NCI-H128 (cell line): Measurements from ENCODE around the gene MMP24OS.
"Not testable (repeated sequence)": the region's sequence is repeated elsewhere in the genome, so short reads cannot be mapped to it uniquely, and the experiment has no call there.

Experiments used
- DNase-seq: peaks from one replicate; lab custom pipeline; 2025; ENCODE audit not compliant: unreplicated experiment; lab: John Stamatoyannopoulos, UW

Gene MMP24OS

GRCh38 chr20:35276408-35276807, 1.5 kb downstream of the MMP24OS start:
- DNase-seq, result no peak

DNA sequence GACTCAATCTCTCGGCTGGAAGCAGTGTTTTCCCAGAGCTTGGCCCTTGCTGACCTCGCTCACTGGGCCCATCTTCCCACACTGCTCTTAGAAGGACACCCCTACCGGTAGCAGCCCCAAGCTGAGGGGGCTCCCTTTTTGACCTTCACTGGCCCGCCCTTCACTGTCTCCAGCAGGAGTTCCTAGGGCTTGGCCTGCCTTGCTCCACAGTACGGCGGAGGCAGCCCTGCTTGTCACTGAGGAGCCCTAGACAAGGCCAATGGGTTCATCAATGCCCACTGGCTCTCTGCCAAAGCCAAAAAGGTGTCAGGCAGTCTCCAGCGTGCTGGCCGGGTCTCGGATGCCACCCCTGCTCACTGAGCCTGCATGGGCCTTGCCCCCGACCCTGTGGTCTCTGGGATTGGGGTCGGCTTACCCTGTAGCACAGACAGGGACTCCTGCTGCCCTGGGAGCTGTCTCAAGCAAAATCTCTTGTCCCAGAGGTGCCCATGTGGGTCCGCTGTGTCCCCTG, 2.1 kb downstream of the MMP24OS start:
- no peak for DNase-seq

- no peak for DNase-seq
Observed at GRCh38 chr20:35274172-35275092, 3.5 kb downstream of the MMP24OS start.

DNA sequence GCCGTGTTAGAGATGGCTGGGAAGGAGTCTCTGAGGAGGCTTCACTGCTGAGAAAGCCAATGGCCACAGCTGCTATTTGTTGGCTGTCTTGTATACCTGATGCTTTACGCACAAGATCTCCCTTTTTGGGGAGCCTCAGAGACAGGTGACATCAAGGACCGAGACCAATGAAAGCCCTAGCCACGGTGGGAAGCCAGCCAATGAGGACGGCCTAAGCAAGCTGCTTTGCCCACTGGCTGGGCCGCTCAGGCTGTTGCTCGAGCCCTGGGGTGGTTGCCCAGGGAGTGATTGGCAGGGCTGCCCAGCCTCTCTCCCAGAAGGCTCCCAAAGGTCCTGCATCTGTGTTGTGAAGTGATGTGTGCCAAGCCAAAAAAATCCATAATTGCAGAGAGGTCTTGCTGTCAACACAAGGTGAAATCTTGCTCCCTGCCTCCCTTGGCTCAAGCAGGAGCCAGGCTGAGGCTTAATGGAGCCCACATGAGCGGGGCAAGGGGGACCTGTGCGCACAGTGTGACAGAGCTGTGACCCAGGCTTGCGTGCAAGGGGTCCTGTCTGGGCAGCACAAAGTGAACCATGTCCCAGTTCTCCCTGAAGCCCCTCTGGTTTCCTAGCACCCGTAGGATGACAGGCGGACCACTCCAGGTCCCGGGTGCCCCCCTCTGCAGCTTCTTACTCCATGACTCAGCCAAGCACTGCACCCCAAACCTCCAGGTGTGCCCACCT, 4.3 kb downstream of the MMP24OS start:
- no peak for DNase-seq

- DNase-seq, result no peak
Observed at GRCh38 chr20:35271904-35272303, 6.0 kb downstream of the MMP24OS start.

DNA sequence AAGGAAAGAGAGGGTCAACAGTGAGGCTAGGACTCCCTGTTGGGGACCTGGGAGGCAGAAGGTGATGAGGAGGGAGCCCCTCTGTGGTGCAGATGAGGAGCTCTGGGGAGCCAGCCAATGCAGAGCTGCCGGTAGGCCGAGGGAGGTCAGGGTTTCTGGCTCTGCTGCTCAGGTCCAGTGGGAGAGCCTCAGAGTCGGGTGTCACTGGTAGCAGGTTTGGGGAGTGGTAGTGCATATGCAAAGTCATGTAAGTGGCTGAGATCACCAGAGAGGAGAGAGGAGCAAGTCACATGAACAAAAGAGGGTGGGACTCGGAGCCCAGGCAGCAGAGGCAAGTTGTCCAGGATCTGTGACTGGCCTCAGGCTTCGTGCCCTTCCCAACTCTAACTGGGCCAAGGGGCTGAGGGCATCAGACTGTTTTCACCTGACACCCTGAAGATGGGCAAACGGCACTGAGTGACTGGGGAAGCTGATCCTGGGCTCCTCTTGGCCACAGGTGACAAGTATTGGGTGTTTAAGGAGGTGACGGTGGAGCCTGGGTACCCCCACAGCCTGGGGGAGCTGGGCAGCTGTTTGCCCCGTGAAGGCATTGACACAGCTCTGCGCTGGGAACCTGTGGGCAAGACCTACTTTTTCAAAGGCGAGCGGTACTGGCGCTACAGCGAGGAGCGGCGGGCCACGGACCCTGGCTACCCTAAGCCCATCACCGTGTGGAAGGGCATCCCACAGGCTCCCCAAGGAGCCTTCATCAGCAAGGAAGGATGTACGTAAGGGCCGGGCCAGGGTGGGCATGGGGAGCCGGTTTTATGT, 6.6 kb downstream of the MMP24OS start:
- DNase-seq, result no peak

DNA sequence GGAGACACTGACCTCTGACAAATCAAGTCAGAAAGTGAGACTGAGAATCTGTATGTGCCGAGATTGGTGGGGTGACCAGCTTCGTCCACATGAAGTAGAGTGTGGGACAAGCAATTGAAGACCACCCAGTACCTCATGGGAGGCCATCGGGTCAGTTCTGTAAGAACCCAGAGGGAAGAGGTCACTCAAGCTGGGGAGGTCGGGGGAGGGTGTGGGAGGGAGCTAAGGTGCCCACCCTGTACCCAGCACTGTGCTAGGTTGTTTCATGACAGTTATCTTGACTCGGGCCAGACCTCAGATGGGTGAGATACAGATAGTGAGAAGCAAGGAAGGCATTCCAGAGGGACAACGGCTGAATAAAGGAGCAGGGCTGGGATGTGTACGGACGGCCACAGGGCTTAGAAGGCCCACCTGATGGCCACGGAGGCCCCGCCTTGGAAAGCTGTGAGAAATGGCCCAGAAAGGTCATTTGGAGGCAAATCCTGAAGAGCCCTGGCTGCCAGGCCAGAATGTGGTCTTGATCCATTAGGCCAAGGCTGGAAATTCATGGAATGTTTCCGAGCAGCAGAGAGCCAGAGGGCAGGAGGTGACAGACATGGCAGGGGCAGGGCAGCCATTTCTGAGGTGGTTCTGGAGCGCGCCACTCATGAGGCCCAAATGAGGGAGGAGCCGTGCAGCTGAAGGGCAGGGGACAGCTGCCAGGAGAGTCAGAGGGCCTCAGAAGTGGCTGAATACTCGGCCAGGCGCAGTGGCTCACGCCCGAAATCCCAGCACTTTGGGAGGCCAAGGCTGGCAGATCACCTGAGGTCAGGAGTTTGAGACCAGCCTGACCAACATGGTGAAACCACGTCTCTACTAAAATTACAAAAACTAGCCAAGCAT, 7.7 kb downstream of the MMP24OS start:
- DNase-seq, result no peak

- no peak for DNase-seq
Observed at GRCh38 chr20:35269055-35269781, 8.7 kb downstream of the MMP24OS start.

DNA sequence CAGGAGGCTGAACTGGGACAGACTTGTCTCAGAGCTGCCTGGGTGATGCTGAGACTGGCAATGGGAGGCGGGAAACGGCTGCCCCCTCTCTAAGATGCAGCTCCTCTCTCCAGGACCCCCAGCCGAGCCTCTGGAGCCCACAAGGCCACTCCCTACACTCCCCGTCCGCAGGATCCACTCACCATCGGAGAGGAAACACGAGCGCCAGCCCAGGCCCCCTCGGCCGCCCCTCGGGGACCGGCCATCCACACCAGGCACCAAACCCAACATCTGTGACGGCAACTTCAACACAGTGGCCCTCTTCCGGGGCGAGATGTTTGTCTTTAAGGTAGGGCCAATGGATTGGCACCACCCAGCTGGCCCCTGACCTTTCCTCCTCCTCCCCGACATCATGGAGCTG, 10.8 kb downstream of the MMP24OS start:
- DNase-seq, result no peak

DNA sequence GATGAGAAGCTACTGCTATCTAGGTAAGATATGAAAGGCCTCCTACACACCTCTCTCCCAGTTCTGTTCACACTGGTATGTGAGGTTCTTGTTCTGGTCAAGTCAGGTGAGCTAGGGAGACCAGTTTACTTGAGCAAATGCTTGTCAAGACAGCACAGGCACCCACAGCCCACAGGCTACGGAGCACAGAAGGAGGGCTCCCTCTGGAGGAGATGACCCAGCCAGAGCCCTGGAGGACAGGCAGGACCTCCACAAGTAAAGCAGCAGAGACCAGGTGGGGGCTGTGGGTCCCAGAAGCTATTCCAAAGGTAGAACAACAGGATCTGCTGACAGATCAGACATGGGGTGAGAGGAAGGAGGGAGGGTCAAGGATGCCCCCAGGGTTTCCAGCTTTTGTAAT, 13.2 kb downstream of the MMP24OS start:
- no peak for DNase-seq

DNA sequence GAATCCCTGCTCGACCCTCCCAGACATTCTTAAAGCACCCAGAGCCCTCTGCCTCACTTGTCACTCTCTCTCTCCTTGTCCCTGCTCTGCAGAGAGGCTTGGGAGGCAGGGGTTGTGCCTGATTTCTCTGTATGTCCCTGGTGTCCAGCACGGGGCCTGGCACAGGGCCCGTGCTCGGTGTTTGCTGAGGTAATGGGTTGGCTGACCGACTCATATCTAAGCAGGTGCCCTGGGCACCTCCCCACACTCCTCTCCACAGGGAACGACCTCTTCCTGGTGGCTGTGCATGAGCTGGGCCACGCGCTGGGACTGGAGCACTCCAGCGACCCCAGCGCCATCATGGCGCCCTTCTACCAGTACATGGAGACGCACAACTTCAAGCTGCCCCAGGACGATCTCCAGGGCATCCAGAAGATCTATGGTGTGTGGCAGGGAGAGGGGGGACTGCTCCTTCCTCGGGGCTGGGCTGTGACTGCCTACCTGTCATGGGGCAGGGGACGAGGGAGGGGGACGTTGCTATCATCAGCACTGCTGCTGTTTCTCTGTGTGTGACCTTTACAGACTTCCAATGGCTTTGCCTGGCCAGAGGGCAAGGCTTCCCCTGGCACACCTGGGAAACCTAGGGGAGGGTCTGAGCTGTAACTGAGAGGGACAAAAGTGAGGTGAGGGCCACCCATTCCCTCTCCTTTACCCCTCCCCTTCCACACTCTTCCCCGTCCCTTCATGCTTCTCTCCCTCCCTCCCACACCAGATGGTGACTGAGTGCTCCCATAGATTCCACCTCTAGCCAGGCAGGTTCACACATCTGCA, 14.2 kb downstream of the MMP24OS start:
- no peak for DNase-seq

DNA sequence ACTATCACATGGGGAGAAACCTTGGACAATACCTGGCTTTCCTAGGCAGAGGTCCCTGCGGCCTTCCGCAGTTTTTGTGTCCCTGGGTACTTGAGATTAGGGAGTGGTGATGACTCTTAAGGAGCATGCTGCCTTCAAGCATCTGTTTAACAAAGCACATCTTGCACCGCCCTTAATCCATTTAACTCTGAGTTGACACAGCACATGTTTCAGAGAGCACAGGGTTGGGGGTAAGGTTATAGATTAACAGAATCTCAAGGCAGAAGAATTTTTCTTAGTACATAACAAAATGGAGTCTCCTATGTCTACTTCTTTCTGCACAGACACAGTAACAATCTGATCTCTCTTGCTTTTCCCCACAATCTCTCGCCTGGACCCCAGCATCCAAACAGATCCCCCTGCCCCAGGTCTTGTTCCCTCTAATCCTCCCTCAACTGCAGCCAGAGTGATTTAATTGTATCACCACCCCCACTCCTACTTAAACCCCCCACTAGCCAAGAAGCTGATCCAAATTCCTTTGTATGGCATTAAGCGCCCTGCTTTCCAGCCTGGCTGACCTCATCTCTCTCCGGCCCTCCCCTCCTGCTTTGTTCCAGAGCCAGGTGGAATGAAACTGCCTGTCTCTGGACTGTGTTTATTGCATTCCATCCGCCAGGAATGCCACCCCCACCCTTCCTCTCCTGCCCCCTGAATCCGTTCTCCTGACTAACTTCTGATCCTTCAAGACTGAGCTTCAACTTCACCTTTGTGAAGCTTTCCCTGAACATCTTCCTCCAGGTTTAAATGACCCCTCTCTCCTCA, 15.0 kb downstream of the MMP24OS start:
- not testable (repeated sequence) for DNase-seq

DNA sequence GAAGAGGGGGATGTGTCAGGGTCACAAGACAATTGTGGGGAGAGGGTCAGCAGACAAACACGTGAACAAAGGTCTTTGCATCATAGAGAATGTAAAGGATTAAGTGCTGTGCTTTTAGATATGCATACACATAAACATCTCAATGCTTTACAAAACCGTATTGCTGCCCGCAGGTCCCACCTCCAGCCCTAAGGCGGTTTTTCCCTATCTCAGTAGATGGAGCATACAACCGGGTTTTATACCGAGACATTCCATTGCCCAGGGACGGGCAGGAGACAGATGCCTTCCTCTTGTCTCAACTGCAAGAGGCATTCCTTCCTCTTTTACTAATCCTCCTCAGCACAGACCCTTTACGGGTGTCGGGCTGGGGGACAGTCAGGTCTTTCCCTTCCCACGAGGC, 15.6 kb downstream of the MMP24OS start:
- not testable (repeated sequence) for DNase-seq

DNA sequence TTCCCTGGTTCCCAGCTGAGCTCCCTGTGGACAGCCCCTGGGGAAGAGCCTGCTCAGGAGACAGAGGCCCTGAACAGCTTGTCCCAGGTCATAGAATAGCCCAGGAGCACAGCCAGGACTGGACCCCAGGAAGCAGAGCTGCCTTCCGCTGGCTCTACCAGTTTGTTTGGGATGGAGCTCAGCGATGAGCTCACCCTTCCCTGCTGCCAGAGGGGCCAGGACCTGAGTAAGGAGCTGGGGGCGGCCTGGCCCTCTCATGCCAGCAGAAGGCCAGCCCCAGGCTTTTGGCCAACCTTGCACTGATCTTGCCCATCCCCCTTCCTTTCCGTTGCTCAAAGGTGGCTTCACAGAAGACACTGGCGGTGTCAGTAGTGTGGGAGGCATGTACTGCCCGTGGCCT, 17.5 kb downstream of the MMP24OS start:
- no peak for DNase-seq

- no peak for DNase-seq
Observed at GRCh38 chr20:35257175-35257909, 20.6 kb downstream of the MMP24OS start.

DNA sequence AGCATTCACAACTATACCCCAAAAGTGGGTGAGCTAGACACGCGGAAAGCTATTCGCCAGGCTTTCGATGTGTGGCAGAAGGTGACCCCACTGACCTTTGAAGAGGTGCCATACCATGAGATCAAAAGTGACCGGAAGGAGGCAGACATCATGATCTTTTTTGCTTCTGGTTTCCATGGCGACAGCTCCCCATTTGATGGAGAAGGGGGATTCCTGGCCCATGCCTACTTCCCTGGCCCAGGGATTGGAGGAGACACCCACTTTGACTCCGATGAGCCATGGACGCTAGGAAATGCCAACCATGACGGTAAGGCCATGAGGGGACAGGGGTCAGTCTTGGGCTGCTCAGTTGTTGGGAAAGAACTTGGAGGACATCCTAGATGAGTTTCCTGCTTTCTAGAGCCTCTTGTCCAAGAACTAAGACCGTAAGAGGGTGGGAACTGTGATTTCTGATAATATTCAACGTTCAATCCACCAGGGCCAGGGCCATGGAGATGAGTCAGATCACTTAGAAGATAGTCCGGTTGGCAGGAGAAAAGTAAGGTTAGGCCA, 23.4 kb downstream of the MMP24OS start:
- DNase-seq, result no peak

DNA sequence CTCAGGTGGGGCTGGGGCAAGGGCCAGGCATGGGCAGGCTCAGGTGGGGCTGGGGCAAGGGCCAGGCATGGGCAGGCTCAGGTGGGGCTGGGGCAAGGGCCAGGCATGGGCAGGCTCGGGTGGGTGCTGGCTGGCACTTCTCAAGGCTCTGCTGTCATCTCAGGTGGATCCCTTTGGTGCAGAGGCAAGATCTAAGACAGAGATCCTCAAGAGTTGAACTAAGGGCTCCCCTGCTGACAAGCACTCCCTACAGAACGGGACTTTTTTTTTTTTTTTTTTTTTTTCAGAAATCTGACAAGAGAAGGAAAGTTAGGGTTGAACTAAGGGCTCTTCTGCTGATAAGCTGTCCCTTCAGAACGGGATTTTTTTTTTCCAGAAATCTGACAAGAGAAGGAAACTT, 24.9 kb downstream of the MMP24OS start:
- DNase-seq, result no peak
